T-cell (primary cell): ENCODE measurements around the gene MCOLN2. TPM values are rescaled to one million over a fixed set of nuclear protein-coding genes. Genes with fewer than 3 reads are reported as not detected.
A peak's percentile ranks its signal among the peaks of the same experiment; 100 is the strongest.

Source experiments
- ATAC-seq, 4 experiments: fragments of 200-7000 bp in 3 of 4; fragments of 150-1000 bp in 1 of 4; cut with Tn5 transposase; replicated peaks in 1 of 4; 1 replicate in 3 of 4; 2 replicates in 1 of 4; pipeline ENCODE4 v1.10.0; 2021; ENCODE audit warnings: moderate library complexity in 3 of 4, mild to moderate bottlenecking in 2 of 4, moderate number of reproducible peaks in 1 of 4
- CTCF ChIA-PET, 2 donors: fragments of 300-600 bp; sonication (Branson Sonifier 250); formaldehyde crosslinking; loops; one replicate each; lab custom pipeline; 2022; ENCODE audit warnings: antibody characterized with exemption in 2 of 2; lab: Charles Lee
- POLR2A ChIA-PET, 2 donors: fragments of 300-600 bp; sonication (Branson Sonifier 250); formaldehyde crosslinking; loops; one replicate each; lab custom pipeline; 2022; ENCODE audit warnings: antibody characterized with exemption in 2 of 2; lab: Charles Lee
- DNase-seq, 35 experiments: peaks; one replicate each; pipeline versions ENCODE4 v3.0.0 to v3.0.0-alpha.2; 2013 to 2023
- H3K27ac ChIP-seq: one replicate; pipeline ENCODE4 v1.5.1; 2013; ENCODE audit warnings: low read length
- H3K27me3 ChIP-seq, 2 experiments: replicated peaks in 1 of 2; 1 replicate in 1 of 2; 2 replicates in 1 of 2; pipeline versions ENCODE4 v1.6.1 to v1.7.0; 2013; ENCODE audit warnings: low read length in 1 of 2, mixed read lengths in 1 of 2; ENCODE audit not compliant: control insufficient read depth in 2 of 2, insufficient read depth in 2 of 2; ENCODE audit errors: extremely low read depth in 1 of 2
- H3K36me3 ChIP-seq, 2 donors: 1 replicate in 1 of 2; 2 replicates in 1 of 2; pipeline versions ENCODE4 v1.6.1 to v1.7.0; 2013; ENCODE audit warnings: low read length in 1 of 2; ENCODE audit not compliant: control insufficient read depth in 2 of 2, insufficient read depth in 1 of 2; ENCODE audit errors: extremely low read depth in 1 of 2
- H3K4me1 ChIP-seq, 2 experiments: 1 replicate in 1 of 2; 2 replicates in 1 of 2; pipeline versions ENCODE4 v1.6.1 to v1.7.0; 2013; ENCODE audit warnings: low read length in 2 of 2, mixed read lengths in 1 of 2; ENCODE audit not compliant: insufficient read depth in 2 of 2, control insufficient read depth in 1 of 2; ENCODE audit errors: extremely low read depth in 1 of 2
- H3K4me3 ChIP-seq, 2 donors: 1 replicate in 1 of 2; 2 replicates in 1 of 2; pipeline versions ENCODE4 v1.5.1 to v1.7.0; 2013; ENCODE audit warnings: mild to moderate bottlenecking in 2 of 2, low read length in 1 of 2, moderate library complexity in 1 of 2; ENCODE audit not compliant: control insufficient read depth in 1 of 2; ENCODE audit errors: extremely low read depth in 1 of 2
- H3K9me3 ChIP-seq: 2 replicates; pipeline ENCODE4 v1.7.0; 2013
- H3K27ac Mint-ChIP-seq, 2 donors: one replicate each; pipeline ENCODE4 v1.8.0; 2020 to 2021; ENCODE audit warnings: mild to moderate bottlenecking in 2 of 2, mixed read lengths in 2 of 2
- H3K27me3 Mint-ChIP-seq, 2 donors: one replicate each; pipeline ENCODE4 v1.8.0; 2021 to 2022; ENCODE audit warnings: mixed read lengths in 2 of 2
- H3K36me3 Mint-ChIP-seq: one replicate; pipeline ENCODE4 v1.8.0; 2021; ENCODE audit warnings: mixed read lengths
- H3K4me1 Mint-ChIP-seq, 3 donors: one replicate each; pipeline ENCODE4 v1.8.0; 2020 to 2022; ENCODE audit warnings: mixed read lengths in 3 of 3, mild to moderate bottlenecking in 1 of 3
- H3K4me3 Mint-ChIP-seq, 3 donors: one replicate each; pipeline ENCODE4 v1.8.0; 2020 to 2022; ENCODE audit warnings: mild to moderate bottlenecking in 3 of 3, mixed read lengths in 3 of 3, moderate library complexity in 3 of 3
- H3K9me3 Mint-ChIP-seq, 3 donors: one replicate each; pipeline ENCODE4 v1.8.0; 2020 to 2022; ENCODE audit warnings: mixed read lengths in 3 of 3
- WGBS: methylation state at CpG from one replicate; pipeline ENCODE4 v1.1.5; 2013; ENCODE audit warnings: missing lambda C conversion rate; ENCODE audit not compliant: insufficient coverage; 5-methylcytosine and 5-hydroxymethylcytosine counted together
- total RNA-seq, 35 experiments: library from RNA in 6 of 35; stranded (reverse) in 6 of 35; fragments of 120-200 nt in 1 of 35; gene quantifications; one replicate each; pipeline versions ENCODE4 v1.2.1 to v1.2.4 and lab custom pipeline; 2013 to 2026

MCOLN2 gene
- total RNA-seq, 5 donors from 2014 or later (not counting 1 experiment from before 2014, with no cell fraction given) = 7.6 to 19.3 (median 15.8) TPM

DNA sequence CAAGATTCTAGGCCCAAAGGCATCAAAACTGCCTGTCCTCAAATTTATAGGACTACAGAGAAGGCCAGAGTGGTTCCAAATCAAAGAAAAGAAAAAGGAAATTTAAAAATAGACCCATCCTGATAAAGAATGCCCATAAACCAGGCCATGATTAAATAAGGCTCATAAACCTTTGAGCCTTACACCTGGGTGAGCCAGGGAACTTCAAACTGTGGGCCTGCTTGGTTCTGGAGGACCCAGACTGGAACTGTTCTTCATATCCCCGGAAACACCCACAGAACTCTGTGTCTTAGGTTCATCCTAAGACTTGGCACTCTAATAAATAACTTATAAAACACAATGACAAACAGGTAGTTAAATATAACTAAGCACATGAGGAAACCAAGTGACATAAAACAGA is 28.8 kb downstream of the MCOLN2 start:
- no peak for DNase-seq
- Mint-ChIP-seq H3K36me3 (peaks cover 13% of the 10 kb centered on the region), H3K4me1 (peaks cover 8 to 20% (median 9%) of the 10 kb centered on the region in 3 donors), H3K9me3 (no peaks in the 10 kb centered on the region), H3K27ac (no peak overlapping the region), H3K27me3 (no peaks in the 10 kb centered on the region), H3K4me3 (no peak overlapping the region)
- H3K27ac ChIP-seq = no peak overlapping the region
- peaks cover 0 to 10% of the 10 kb centered on the region in 2 experiments for H3K4me1 ChIP-seq
- no peak overlapping the region for H3K4me3 ChIP-seq
- ATAC-seq = no peak
- H3K36me3 ChIP-seq = peaks cover 0 to 2% of the 10 kb centered on the region in 2 donors
- ChIA-PET POLR2A (no interaction called here), CTCF (no interaction called here)
- no peaks in the 10 kb centered on the region for H3K9me3 ChIP-seq
- H3K27me3 ChIP-seq = no peaks in the 10 kb centered on the region
- no CpG with 5 or more reads among the region's 1 CpG for WGBS

GRCh38 chr1:84967666-84968065 is 29.2 kb downstream of the MCOLN2 start:
- DNase-seq (no peak), ATAC-seq (no peak)
- Histone ChIP-seq H3K9me3 (no peaks in the 10 kb centered on the region), H3K27me3 (no peaks in the 10 kb centered on the region), H3K4me3 (no peak overlapping the region), H3K27ac (no peak overlapping the region), H3K36me3 (peaks cover 0 to 2% of the 10 kb centered on the region in 2 donors), H3K4me1 (peaks cover 0 to 8% of the 10 kb centered on the region in 2 experiments)
- Mint-ChIP-seq H3K27ac (no peak overlapping the region), H3K27me3 (no peaks in the 10 kb centered on the region), H3K36me3 (peaks cover 14% of the 10 kb centered on the region), H3K9me3 (no peaks in the 10 kb centered on the region), H3K4me1 (peaks cover 6 to 16% (median 8%) of the 10 kb centered on the region in 3 donors), H3K4me3 (no peak overlapping the region)
- ChIA-PET CTCF (interaction anchor here in 1 of 2 donors (0.8 to 1.6 kb wide), 2 partner anchors 22 to 27 kb away, joined by 3 to 6 read pairs; no protein-coding TSS in a partner anchor), POLR2A (interaction anchor here in 1 of 2 donors (0.6 kb wide), 1 partner anchor 9 kb away, joined by 5 read pairs; no protein-coding TSS in a partner anchor)
- 80% methylated on average over 1 of the region's 1 CpG for WGBS

DNA sequence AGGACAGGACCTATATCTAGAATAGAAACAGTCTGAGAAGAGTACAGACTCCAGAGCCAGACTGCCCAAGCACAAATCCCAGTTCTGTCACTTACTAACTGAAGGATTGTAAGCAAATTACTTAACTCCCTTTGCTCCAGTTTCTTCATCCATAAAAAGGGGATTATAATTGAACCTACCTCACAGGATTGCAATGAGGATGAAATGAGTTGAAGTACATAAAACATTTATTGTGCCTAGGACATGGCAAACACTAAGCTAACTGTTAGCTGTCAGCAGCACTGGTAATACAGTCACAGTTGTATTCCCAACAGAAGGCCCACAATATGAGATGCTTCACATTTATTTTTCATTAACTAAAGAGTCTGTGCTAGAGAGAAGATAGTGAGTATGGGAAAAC is 33.9 kb downstream of the MCOLN2 start:
- H3K9me3 Mint-ChIP-seq = no peaks in the 10 kb centered on the region
- Histone ChIP-seq H3K27me3 (no peaks in the 10 kb centered on the region), H3K9me3 (no peaks in the 10 kb centered on the region), H3K4me1 (no peaks in the 10 kb centered on the region), H3K36me3 (no peaks in the 10 kb centered on the region), H3K4me3 (no peak overlapping the region), H3K27ac (no peak overlapping the region)
- no peak overlapping the region for H3K4me3 Mint-ChIP-seq
- peaks cover 17% of the 10 kb centered on the region for H3K36me3 Mint-ChIP-seq
- ChIA-PET POLR2A (no interaction called here), CTCF (no interaction called here)
- no peaks in the 10 kb centered on the region for H3K27me3 Mint-ChIP-seq
- DNase-seq (no peak), ATAC-seq (no peak)
- no peak overlapping the region for H3K27ac Mint-ChIP-seq
- peaks cover 0 to 6% (median 4%) of the 10 kb centered on the region in 3 donors for H3K4me1 Mint-ChIP-seq

DNA sequence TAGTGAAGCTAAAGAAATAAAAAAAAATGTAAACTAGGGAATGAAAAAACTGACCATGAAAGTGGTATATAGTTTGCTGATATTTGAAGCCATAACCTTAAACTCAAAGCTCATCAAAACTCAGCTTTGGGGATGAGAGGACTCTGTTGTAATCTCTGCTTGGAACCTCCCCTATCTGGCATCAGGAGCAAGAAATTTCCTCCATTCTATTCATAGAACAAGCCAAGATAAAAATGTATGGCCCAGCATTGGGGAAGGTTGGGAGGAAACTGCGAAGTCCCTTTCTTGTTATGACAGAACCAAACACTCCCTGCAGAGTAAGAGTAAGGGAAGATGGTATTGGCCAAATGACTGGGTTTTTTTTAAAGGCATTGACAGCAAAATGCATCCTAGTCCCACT is 35.6 kb downstream of the MCOLN2 start:
- Mint-ChIP-seq H3K36me3 (peaks cover 25% of the 10 kb centered on the region), H3K4me1 (peaks cover 0 to 6% (median 4%) of the 10 kb centered on the region in 3 donors), H3K9me3 (no peaks in the 10 kb centered on the region), H3K27ac (peak overlapping the region in 1 of 2 donors; percentile 45), H3K4me3 (no peak overlapping the region), H3K27me3 (no peaks in the 10 kb centered on the region)
- H3K27me3 ChIP-seq = no peaks in the 10 kb centered on the region
- ATAC-seq = no peak
- no peaks in the 10 kb centered on the region for H3K4me1 ChIP-seq
- peaks cover 0 to 4% of the 10 kb centered on the region in 2 donors for H3K36me3 ChIP-seq
- no peaks in the 10 kb centered on the region for H3K9me3 ChIP-seq
- no peak overlapping the region for H3K4me3 ChIP-seq
- no peak for DNase-seq
- H3K27ac ChIP-seq = no peak overlapping the region
- no CpG with 5 or more reads among the region's 1 CpG for WGBS
- CTCF ChIA-PET = interaction anchor here in 1 of 2 donors (0.9 kb wide), 1 partner anchor 17 kb away, joined by 3 read pairs; no protein-coding TSS in a partner anchor
- POLR2A ChIA-PET = interaction anchor here in 1 of 2 donors (0.7 kb wide), 1 partner anchor 589 kb away, joined by 3 read pairs; no protein-coding TSS in a partner anchor

DNA sequence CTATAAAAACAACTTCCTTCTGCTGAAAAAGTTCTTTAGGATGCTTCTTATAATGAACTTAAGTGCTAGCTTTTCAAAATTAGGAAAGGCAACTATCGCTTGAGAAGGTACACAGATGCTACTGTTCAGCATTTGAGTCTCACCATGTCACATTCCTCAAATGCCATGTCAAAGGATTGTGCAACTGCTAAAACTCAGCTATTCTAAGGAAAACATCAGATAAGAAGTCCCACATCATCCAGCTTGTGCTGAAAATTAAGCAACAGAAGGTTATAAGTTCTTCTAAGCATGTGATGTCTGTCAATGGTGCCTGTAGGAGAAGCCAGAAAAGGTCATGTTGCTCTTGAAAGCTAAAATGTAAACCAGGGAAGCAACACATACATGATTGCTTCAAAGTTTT is 36.5 kb downstream of the MCOLN2 start:
- H3K9me3 ChIP-seq = no peaks in the 10 kb centered on the region
- no peaks in the 10 kb centered on the region for H3K4me1 ChIP-seq
- no peaks in the 10 kb centered on the region for H3K9me3 Mint-ChIP-seq
- peaks cover 0 to 7% of the 10 kb centered on the region in 2 donors for H3K36me3 ChIP-seq
- peaks cover 0 to 6% (median 4%) of the 10 kb centered on the region in 3 donors for H3K4me1 Mint-ChIP-seq
- no peaks in the 10 kb centered on the region for H3K27me3 ChIP-seq
- ATAC-seq = no peak
- peaks cover 0 to 1% of the 10 kb centered on the region in 2 donors for H3K27me3 Mint-ChIP-seq
- H3K4me3 ChIP-seq = no peak overlapping the region
- DNase-seq = no peak
- 100% methylated on average over 1 of the region's 1 CpG for WGBS
- ChIA-PET CTCF (interaction anchor here (0.9 to 1.0 kb wide), 2 partner anchors 16 to 256 kb away, joined by 3 to 5 read pairs; no protein-coding TSS in a partner anchor), POLR2A (interaction anchor here in 1 of 2 donors (0.6 to 0.8 kb wide), 3 partner anchors 16 to 474 kb away, joined by 3 read pairs; no protein-coding TSS in a partner anchor)
- no peak overlapping the region for H3K27ac Mint-ChIP-seq
- H3K4me3 Mint-ChIP-seq = no peak overlapping the region
- no peak overlapping the region for H3K27ac ChIP-seq
- peaks cover 28% of the 10 kb centered on the region for H3K36me3 Mint-ChIP-seq

GRCh38 chr1:84959294-84959693 is 37.6 kb downstream of the MCOLN2 start:
- Histone ChIP-seq H3K27me3 (no peaks in the 10 kb centered on the region), H3K27ac (no peak overlapping the region), H3K36me3 (peaks cover 0 to 7% of the 10 kb centered on the region in 2 donors), H3K4me1 (no peaks in the 10 kb centered on the region), H3K4me3 (no peak overlapping the region), H3K9me3 (no peaks in the 10 kb centered on the region)
- Mint-ChIP-seq H3K27ac (no peak overlapping the region), H3K9me3 (no peaks in the 10 kb centered on the region), H3K36me3 (peaks cover 29% of the 10 kb centered on the region), H3K4me1 (peaks cover 0 to 6% (median 4%) of the 10 kb centered on the region in 3 donors), H3K4me3 (no peak overlapping the region), H3K27me3 (peaks cover 0 to 4% of the 10 kb centered on the region in 2 donors)
- ChIA-PET CTCF (interaction anchor here (1.0 to 3.6 kb wide), 3 partner anchors 14 to 257 kb away, joined by 5 to 17 read pairs (median 8); no protein-coding TSS in a partner anchor), POLR2A (interaction anchor here in 1 of 2 donors (0.6 kb wide), 1 partner anchor 11 kb away, joined by 3 read pairs; no protein-coding TSS in a partner anchor)
- peak in 1 of 35 experiments; percentile 50 for DNase-seq
- WGBS = 41% methylated on average over 5 of the region's 5 CpGs
- ATAC-seq = peak in 1 of 4 experiments; percentile 69
